Choroid plexus epithelial cell (primary cell): ENCODE data around the gene RAD17.
"Not testable (repeated sequence)": the region's sequence is repeated elsewhere in the genome, so short reads cannot be mapped to it uniquely, and the experiment has no call there.

Experiments used
- DNase-seq: peaks from one replicate; pipeline ENCODE4 v3.0.0-alpha.2; 2010; ENCODE audit warnings: low read depth
- H3K4me3 ChIP-seq: 2 replicates; pipeline ENCODE4 v1.5.1; 2011; ENCODE audit warnings: low read depth, mild to moderate bottlenecking, control low read depth, low read length, moderate library complexity
- CTCF ChIP-seq: conservative IDR thresholded peaks from 2 replicates; pipeline ENCODE4 v1.5.1; 2011; ENCODE audit warnings: low read depth, mild to moderate bottlenecking, control low read depth, inconsistent platforms, low read length, moderate library complexity

The RAD17 gene

GRCh38 chr5:69369340-69370121 lies at the start of gene RAD17, which contains the start of the genes AK6 and TAF9:
TSS of gene RAD17 (plus strand) at chr5:69369818. CDS start at chr5:69372209, 2,391 bp downstream.
TSS of gene AK6 (minus strand) at chr5:69369520. CDS start at chr5:69369490, 30 bp downstream.
TSS of gene TAF9 (minus strand) at chr5:69369520. CDS start at chr5:69365737, 3,783 bp downstream.
- H3K4me3 ChIP-seq, result peak within 1 kb of the TSS; percentile 91
- no peak for TF ChIP-seq CTCF
- peak; percentile 93 for DNase-seq

GRCh38 chr5:69326365-69326764 lies 43.3 kb upstream of the RAD17 start:
- TF ChIP-seq CTCF, result no peak

GRCh38 chr5:69329905-69330489 lies 39.6 kb upstream of the RAD17 start:
- no peak for TF ChIP-seq CTCF
- H3K4me3 ChIP-seq, result no peak overlapping the region
- DNase-seq, result no peak

More at GRCh38 chr5:69326365-69326764, 43.3 kb upstream of the RAD17 start:
- H3K4me3 ChIP-seq, result no peak overlapping the region
- no peak for DNase-seq

- no peak for DNase-seq
- peak overlapping the region; percentile 89 for H3K4me3 ChIP-seq
- TF ChIP-seq CTCF, result no peak
Measured at GRCh38 chr5:69331528-69332445, 37.8 kb upstream of the RAD17 start.

- DNase-seq, H3K4me3 ChIP-seq: not testable (repeated sequence)
Measured at GRCh38 chr5:69333668-69334315, 35.8 kb upstream of the RAD17 start.

GRCh38 chr5:69334793-69335268 lies 34.8 kb upstream of the RAD17 start:
- DNase-seq, result peak; percentile 88
- peak overlapping the region; percentile 29 for H3K4me3 ChIP-seq
- peak; percentile 90 for TF ChIP-seq CTCF
